OCI-LY7 (cell line): ENCODE data around the gene MAVS.

Experiments used
- EZH2phosphoT487 ChIP-seq: fragments of 200-600 bp; sonication (generic); IDR thresholded peaks from 2 replicates; pipeline ENCODE4 v1.6.1; 2018; ENCODE audit warnings: low read depth, borderline replicate concordance, mild to moderate bottlenecking, mixed run types, antibody characterized with exemption, low read length, moderate library complexity, mixed read lengths
- TF ChIP-seq, protein P1 (sequence below): fragments of 200-600 bp; sonication (generic); conservative IDR thresholded peaks from 2 replicates; pipeline ENCODE4 v1.5.1; 2014; ENCODE audit warnings: mild to moderate bottlenecking, antibody characterized with exemption, low read length, moderate library complexity, mixed read lengths

DNA sequence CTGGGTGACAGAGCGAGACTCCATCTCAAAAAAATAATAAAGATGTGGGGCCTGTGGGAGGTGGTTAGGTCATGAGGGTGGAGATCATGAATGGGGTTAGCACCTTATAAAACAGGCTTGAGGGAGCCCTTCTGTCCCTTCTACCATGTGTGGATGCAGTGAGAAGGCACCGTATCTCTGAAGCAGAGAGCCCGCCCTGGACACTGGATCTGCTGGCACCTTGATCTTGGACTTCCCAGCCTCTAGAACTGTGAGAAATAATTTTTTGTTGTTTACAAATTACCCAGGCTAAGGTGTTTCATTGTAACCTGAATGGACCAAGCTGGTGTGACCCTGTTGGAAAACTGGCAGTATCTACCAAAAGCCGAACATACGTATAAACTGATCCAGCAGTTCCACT, 26.9 kb downstream of the MAVS start:
- TF ChIP-seq, protein P1, sequence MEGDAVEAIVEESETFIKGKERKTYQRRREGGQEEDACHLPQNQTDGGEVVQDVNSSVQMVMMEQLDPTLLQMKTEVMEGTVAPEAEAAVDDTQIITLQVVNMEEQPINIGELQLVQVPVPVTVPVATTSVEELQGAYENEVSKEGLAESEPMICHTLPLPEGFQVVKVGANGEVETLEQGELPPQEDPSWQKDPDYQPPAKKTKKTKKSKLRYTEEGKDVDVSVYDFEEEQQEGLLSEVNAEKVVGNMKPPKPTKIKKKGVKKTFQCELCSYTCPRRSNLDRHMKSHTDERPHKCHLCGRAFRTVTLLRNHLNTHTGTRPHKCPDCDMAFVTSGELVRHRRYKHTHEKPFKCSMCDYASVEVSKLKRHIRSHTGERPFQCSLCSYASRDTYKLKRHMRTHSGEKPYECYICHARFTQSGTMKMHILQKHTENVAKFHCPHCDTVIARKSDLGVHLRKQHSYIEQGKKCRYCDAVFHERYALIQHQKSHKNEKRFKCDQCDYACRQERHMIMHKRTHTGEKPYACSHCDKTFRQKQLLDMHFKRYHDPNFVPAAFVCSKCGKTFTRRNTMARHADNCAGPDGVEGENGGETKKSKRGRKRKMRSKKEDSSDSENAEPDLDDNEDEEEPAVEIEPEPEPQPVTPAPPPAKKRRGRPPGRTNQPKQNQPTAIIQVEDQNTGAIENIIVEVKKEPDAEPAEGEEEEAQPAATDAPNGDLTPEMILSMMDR, result no peak
- TF ChIP-seq EZH2phosphoT487, result no peak
